GM21576 (cell line): ENCODE measurements around the gene NBPF14.
"Not testable (repeated sequence)": the region's sequence is repeated elsewhere in the genome, so short reads cannot be mapped to it uniquely, and the experiment has no call there.

ENCODE experiments used
- ATAC-seq: cut with Tn5 transposase; IDR thresholded peaks from one replicate; pipeline ENCODE4 v1.9.1; 2021; ENCODE audit warnings: mild to moderate bottlenecking, moderate library complexity; ENCODE audit not compliant: unreplicated experiment

Gene NBPF14

GRCh38 chr1:148595911-148596310, at the start of gene NBPF14:
Gene NBPF14, minus strand, starts transcription at chr1:148596011. Its CDS starts 294 bp downstream, at chr1:148595717.
- not testable (repeated sequence) for ATAC-seq

GRCh38 chr1:148625451-148625850, 29.6 kb upstream of the NBPF14 start:
- ATAC-seq: not testable (repeated sequence)

- ATAC-seq: not testable (repeated sequence)
These were observed 22.4 kb upstream of the NBPF14 start for GRCh38 chr1:148618216-148618615.

GRCh38 chr1:148605266-148605665, 9.5 kb upstream of the NBPF14 start:
- ATAC-seq: not testable (repeated sequence)

- not testable (repeated sequence) for ATAC-seq
These were observed 451 bp downstream of the NBPF14 start for GRCh38 chr1:148595360-148595759.

GRCh38 chr1:148591098-148591497, 4.7 kb downstream of the NBPF14 start:
- ATAC-seq: not testable (repeated sequence)

- not testable (repeated sequence) for ATAC-seq
These were observed 63.7 kb downstream of the NBPF14 start for GRCh38 chr1:148532158-148532557.

- ATAC-seq: not testable (repeated sequence)
These were observed 66.7 kb downstream of the NBPF14 start for GRCh38 chr1:148529101-148529567.

- ATAC-seq: not testable (repeated sequence)
These were observed 67.2 kb downstream of the NBPF14 start for GRCh38 chr1:148528591-148528990.

- ATAC-seq: not testable (repeated sequence)
These were observed 69.2 kb downstream of the NBPF14 start for GRCh38 chr1:148526587-148526986.

GRCh38 chr1:148523205-148524144, 72.3 kb downstream of the NBPF14 start:
- not testable (repeated sequence) for ATAC-seq

GRCh38 chr1:148522561-148523204, 73.1 kb downstream of the NBPF14 start:
- ATAC-seq: peak; percentile 68

- peak; percentile 51 for ATAC-seq
These were observed 73.7 kb downstream of the NBPF14 start for GRCh38 chr1:148522072-148522471.

GRCh38 chr1:148514310-148514709, 81.5 kb downstream of the NBPF14 start:
- not testable (repeated sequence) for ATAC-seq

- ATAC-seq: not testable (repeated sequence)
These were observed 83.1 kb downstream of the NBPF14 start for GRCh38 chr1:148512571-148513184.

- not testable (repeated sequence) for ATAC-seq
These were observed 101.9 kb downstream of the NBPF14 start for GRCh38 chr1:148493933-148494332.

GRCh38 chr1:148483029-148483428, 112.8 kb downstream of the NBPF14 start, which contains the start of gene PPIAL4G:
Gene PPIAL4G, minus strand, starts transcription at chr1:148483302. Its CDS starts 50 bp downstream, at chr1:148483252.
- ATAC-seq: not testable (repeated sequence)
